ENCODE measurements around the gene ALAS1.

Gene ALAS1

DNA sequence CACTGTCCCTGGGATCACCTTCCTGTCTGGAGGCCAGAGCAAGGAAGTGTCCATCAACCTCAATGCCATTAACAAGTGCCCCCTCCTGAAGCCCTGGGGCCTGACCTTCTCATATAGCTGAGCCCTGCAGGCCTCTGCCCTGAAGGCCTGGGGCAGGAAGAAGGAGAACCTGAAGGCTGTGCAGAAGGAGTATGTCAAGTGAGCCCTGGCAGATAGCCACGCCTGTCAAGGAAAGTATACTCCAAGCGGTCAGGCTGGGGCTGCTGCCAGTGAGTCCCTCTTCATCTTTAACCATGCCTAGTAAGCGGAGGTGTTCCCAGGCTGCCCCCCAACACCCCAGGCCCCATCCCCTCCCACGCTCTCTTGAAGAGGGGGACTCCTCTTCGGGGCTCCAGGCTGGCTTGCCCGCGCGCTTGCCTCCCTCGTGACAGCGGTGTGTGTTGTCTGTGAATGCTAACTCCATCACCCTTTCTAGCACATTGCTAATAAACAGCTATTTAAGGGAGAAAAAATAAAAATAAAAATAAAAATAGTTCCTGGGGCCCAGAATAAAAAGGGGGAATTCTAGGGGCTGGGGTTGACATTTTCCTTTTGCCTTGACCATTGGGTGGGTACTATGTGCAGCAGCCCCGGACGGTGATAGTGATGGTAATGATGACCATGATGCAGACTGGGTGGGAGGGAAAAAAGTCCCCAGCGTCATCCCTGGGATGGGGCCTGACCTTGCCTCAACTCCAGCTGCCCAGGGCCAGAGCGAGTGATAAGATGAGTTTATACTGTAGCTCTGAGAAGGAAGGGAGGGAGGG is 3.3 kb upstream of the ALAS1 start:
- Histone ChIP-seq H2AFZ (ENCODE audit: low read length) (no peak overlapping the region), H3K27me3 (ENCODE audit: insufficient read depth, low read length) (no peaks in the 10 kb centered on the region)

DNA sequence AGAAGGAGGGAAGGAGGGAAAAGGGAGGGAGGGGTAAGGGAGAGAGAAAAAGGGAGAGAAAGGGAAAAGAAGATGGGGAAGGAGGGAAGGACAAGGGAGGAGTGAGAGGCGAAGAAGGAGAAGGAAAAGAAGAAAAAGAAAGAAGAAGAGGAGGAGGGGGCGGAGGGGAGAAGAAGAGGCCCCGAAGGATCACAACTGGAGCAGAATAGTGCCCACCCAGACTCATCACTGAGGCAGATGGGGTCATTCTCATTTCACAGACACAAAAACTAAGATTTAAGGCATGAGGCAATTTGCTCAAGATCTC is 2.7 kb upstream of the ALAS1 start:
- H3K9me2 ChIP-seq (ENCODE audit: low read depth, low read length), result no peaks in the 10 kb centered on the region
- TF ChIP-seq, protein P1, sequence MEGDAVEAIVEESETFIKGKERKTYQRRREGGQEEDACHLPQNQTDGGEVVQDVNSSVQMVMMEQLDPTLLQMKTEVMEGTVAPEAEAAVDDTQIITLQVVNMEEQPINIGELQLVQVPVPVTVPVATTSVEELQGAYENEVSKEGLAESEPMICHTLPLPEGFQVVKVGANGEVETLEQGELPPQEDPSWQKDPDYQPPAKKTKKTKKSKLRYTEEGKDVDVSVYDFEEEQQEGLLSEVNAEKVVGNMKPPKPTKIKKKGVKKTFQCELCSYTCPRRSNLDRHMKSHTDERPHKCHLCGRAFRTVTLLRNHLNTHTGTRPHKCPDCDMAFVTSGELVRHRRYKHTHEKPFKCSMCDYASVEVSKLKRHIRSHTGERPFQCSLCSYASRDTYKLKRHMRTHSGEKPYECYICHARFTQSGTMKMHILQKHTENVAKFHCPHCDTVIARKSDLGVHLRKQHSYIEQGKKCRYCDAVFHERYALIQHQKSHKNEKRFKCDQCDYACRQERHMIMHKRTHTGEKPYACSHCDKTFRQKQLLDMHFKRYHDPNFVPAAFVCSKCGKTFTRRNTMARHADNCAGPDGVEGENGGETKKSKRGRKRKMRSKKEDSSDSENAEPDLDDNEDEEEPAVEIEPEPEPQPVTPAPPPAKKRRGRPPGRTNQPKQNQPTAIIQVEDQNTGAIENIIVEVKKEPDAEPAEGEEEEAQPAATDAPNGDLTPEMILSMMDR (IDR thresholded peaks at IDR 0.05; ENCODE audit: low read length), result no peak
- no peak for TF ChIP-seq EZH2 (IDR thresholded peaks at IDR 0.05; ENCODE audit: borderline replicate concordance, low read length)
- H3K27me3 ChIP-seq (ENCODE audit: insufficient read depth, low read length), result no peaks in the 10 kb centered on the region
- no peaks in the 10 kb centered on the region for H3F3A ChIP-seq (ENCODE audit: insufficient read depth, low read length)
- no peak overlapping the region for H3K4me2 ChIP-seq (ENCODE audit: low read length)
- no peaks in the 10 kb centered on the region for H3K9me3 ChIP-seq (ENCODE audit: low read length)
- no peaks in the 10 kb centered on the region for H3K79me2 ChIP-seq (ENCODE audit: insufficient read depth, low read length)
- H3K4me3 ChIP-seq (ENCODE audit: low read depth, low read length, poor library complexity, severe bottlenecking), result no peak overlapping the region
- H3K9ac ChIP-seq (ENCODE audit: low read length), result no peak overlapping the region
- H3K36me3 ChIP-seq (ENCODE audit: insufficient read depth, low read length), result peaks cover 7% of the 10 kb centered on the region; the same call in 1 of the 2 replicates
- peaks cover 19% of the 10 kb centered on the region for H3K4me1 ChIP-seq (ENCODE audit: insufficient read depth, low read length, severe bottlenecking)
- no peaks in the 10 kb centered on the region for H4K20me1 ChIP-seq (ENCODE audit: insufficient read depth, low read length)
- H2AFZ ChIP-seq (ENCODE audit: low read length), result no peak overlapping the region
- H3K27ac ChIP-seq (ENCODE audit: low read depth, low read length, poor library complexity, severe bottlenecking), result no peak overlapping the region

More for the DNA sequence above, 3.3 kb upstream of the ALAS1 start:
- TF ChIP-seq EZH2 (IDR thresholded peaks at IDR 0.05; ENCODE audit: borderline replicate concordance, low read length), result no peak
- TF ChIP-seq, protein P1 (IDR thresholded peaks at IDR 0.05; ENCODE audit: low read length), result no peak
- H3K9ac ChIP-seq (ENCODE audit: low read length), result no peak overlapping the region
- H3K4me3 ChIP-seq (ENCODE audit: low read depth, low read length, poor library complexity, severe bottlenecking), result no peak overlapping the region
- no peaks in the 10 kb centered on the region for H4K20me1 ChIP-seq (ENCODE audit: insufficient read depth, low read length)
- H3K9me3 ChIP-seq (ENCODE audit: low read length), result no peaks in the 10 kb centered on the region
- H3K4me1 ChIP-seq (ENCODE audit: insufficient read depth, low read length, severe bottlenecking), result peaks cover 19% of the 10 kb centered on the region
- H3K9me2 ChIP-seq (ENCODE audit: low read depth, low read length), result no peaks in the 10 kb centered on the region
- peaks cover 6% of the 10 kb centered on the region; the same call in 1 of the 2 replicates for H3K36me3 ChIP-seq (ENCODE audit: insufficient read depth, low read length)
- no peaks in the 10 kb centered on the region for H3K79me2 ChIP-seq (ENCODE audit: insufficient read depth, low read length)
- no peak overlapping the region for H3K4me2 ChIP-seq (ENCODE audit: low read length)
- no peaks in the 10 kb centered on the region for H3F3A ChIP-seq (ENCODE audit: insufficient read depth, low read length)
- no peak overlapping the region for H3K27ac ChIP-seq (ENCODE audit: low read depth, low read length, poor library complexity, severe bottlenecking)

DNA sequence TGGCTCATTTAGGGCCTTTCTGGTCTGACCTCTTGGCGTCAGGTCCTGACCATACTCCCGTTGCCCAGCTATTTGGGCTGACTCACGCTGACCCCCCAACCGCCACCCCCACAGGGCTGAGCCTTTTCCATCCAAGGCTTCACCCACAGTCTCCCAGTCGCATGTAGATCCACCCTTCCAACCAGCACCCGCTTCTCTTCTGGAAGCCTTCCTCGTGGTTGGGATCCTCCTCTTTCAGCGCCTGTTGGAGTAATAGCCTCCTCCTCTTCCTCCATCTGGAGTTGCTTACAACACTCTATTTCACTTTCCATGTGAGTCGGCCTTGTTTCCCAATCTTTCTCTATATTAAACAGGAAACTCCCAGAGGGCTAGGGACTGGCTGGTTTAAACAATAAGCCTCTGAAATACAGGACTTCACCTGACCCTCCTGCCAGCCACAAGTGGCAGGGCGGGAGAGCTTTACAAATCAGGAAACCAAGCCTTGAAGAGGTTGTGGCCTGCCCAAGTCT is 2.1 kb upstream of the ALAS1 start:
- Histone ChIP-seq H3K36me3 (ENCODE audit: insufficient read depth, low read length) (peaks cover 12% of the 10 kb centered on the region; the same call in 1 of the 2 replicates), H3K9me3 (ENCODE audit: low read length) (no peaks in the 10 kb centered on the region), H3K79me2 (ENCODE audit: insufficient read depth, low read length) (no peaks in the 10 kb centered on the region), H3K27ac (ENCODE audit: low read depth, low read length, poor library complexity, severe bottlenecking) (no peak overlapping the region), H3F3A (ENCODE audit: insufficient read depth, low read length) (no peaks in the 10 kb centered on the region), H3K4me1 (ENCODE audit: insufficient read depth, low read length, severe bottlenecking) (peaks cover 19% of the 10 kb centered on the region), H4K20me1 (ENCODE audit: insufficient read depth, low read length) (no peaks in the 10 kb centered on the region), H3K9ac (ENCODE audit: low read length) (no peak overlapping the region), H3K9me2 (ENCODE audit: low read depth, low read length) (no peaks in the 10 kb centered on the region), H2AFZ (ENCODE audit: low read length) (no peak overlapping the region), H3K27me3 (ENCODE audit: insufficient read depth, low read length) (no peaks in the 10 kb centered on the region), H3K4me3 (ENCODE audit: low read depth, low read length, poor library complexity, severe bottlenecking) (no peak overlapping the region), H3K4me2 (ENCODE audit: low read length) (no peak overlapping the region)
- TF ChIP-seq, protein P1 (IDR thresholded peaks at IDR 0.05; ENCODE audit: low read length), result no peak
- no peak for TF ChIP-seq EZH2 (IDR thresholded peaks at IDR 0.05; ENCODE audit: borderline replicate concordance, low read length)
